Lung (tissue), 12 donors: Measurements from ENCODE around the gene FEM1B. TPM values are rescaled to one million over a fixed set of nuclear protein-coding genes. Genes with fewer than 3 reads are reported as not detected.
"Not testable (repeated sequence)": the region's sequence is repeated elsewhere in the genome, so short reads cannot be mapped to it uniquely, and the experiment has no call there.

Experiments
- ATAC-seq: fragments of 200-7000 bp; cut with Tn5 transposase; one replicate; pipeline ENCODE4 v1.9.1; 2020; ENCODE audit warnings: moderate number of reproducible peaks; ENCODE audit not compliant: insufficient read depth, low FRiP score
- DNase-seq, 3 donors: peaks; one replicate each; pipeline ENCODE4 v3.0.0-alpha.2; 2013 to 2017
- H3K27ac ChIP-seq, 2 donors: one replicate each; pipeline ENCODE4 v1.5.1; 2013; ENCODE audit warnings: mild to moderate bottlenecking in 2 of 2, moderate library complexity in 2 of 2, control low read depth in 1 of 2, inconsistent platforms in 1 of 2, low read depth in 1 of 2, low read length in 1 of 2
- H3K27me3 ChIP-seq, 3 donors: one replicate each; pipeline ENCODE4 v1.5.1; 2013; ENCODE audit warnings: low read length in 2 of 3; ENCODE audit not compliant: control insufficient read depth in 3 of 3, insufficient read depth in 3 of 3
- H3K36me3 ChIP-seq, 4 donors: one replicate each; pipeline ENCODE4 v1.5.1; 2013; ENCODE audit warnings: low read length in 4 of 4, mild to moderate bottlenecking in 1 of 4, moderate library complexity in 1 of 4; ENCODE audit not compliant: control insufficient read depth in 4 of 4, insufficient read depth in 4 of 4
- H3K4me1 ChIP-seq, 5 donors: one replicate each; pipeline ENCODE4 v1.5.1; 2013; ENCODE audit warnings: low read length in 5 of 5, mild to moderate bottlenecking in 2 of 5, moderate library complexity in 1 of 5; ENCODE audit not compliant: control insufficient read depth in 5 of 5, insufficient read depth in 5 of 5
- H3K4me3 ChIP-seq: one replicate; pipeline ENCODE4 v1.5.1; 2013; ENCODE audit warnings: mild to moderate bottlenecking, control low read depth, moderate library complexity
- H3K9ac ChIP-seq, 2 donors: one replicate each; pipeline ENCODE4 v1.5.1; 2013; ENCODE audit warnings: low read length in 2 of 2, control low read depth in 1 of 2; ENCODE audit not compliant: insufficient read depth in 1 of 2
- H3K9me3 ChIP-seq, 4 donors: one replicate each; pipeline ENCODE4 v1.5.1; 2013; ENCODE audit warnings: low read length in 3 of 4, mild to moderate bottlenecking in 1 of 4, moderate library complexity in 1 of 4; ENCODE audit not compliant: control insufficient read depth in 4 of 4, insufficient read depth in 3 of 4
- WGBS, 2 donors: extraction: QIAGEN DNeasy Blood & Tissue Kit; methylation state at CpG; one replicate each; pipeline ENCODE4 v1.1.7; 2013; 5-methylcytosine and 5-hydroxymethylcytosine counted together
- polyA plus RNA-seq, 2 donors: library from polyadenylated mRNA; stranded (reverse); fragments of 200-250 nt; gene quantifications; one replicate each; pipeline ENCODE4 v1.2.1, GENCODE V29; 2013
- total RNA-seq, 2 donors: library from RNA; depleted of rRNA in 1 of 2; stranded (reverse); fragments of >200 nt in 1 of 2; gene quantifications; one replicate each; pipeline ENCODE4 v1.2.1, GENCODE V29; 2014 to 2021
- TF ChIP-seq, protein P1 (sequence below): IDR thresholded peaks from 2 replicates; pipeline ENCODE4 v1.5.1; 2012; ENCODE audit warnings: mild to moderate bottlenecking; ENCODE audit errors: control extremely low read depth, extremely low read depth
- donor health status: control.
- donor health status: control.
- donor health status: Bipolar disorder and iron deficiency.
- donor health status: healthy.
- donor health status: DM: yes; HTN: yes; CAD: no.

FEM1B gene
- total and polyA plus RNA-seq, 4 donors: 8.1 to 57.7 (median 30.5) TPM

DNA sequence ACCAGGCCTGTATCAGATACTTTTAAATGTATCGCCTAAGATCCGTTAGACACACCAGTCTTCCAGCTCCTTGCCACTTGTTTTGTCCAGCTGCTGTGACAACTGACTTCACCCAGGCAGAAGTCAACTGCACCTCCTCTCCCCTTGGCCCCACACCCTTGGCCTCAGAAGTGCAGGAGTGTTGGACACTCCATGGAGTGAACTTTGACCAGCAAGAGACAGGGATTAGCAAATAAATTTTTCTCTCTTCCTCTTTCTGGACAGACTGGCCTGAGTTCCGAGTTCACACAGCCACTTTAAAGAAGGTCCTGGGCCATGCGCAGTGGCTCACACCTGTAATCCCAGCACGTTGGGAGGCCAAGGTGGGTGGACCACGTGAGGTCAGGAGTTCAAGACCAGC lies 45.1 kb upstream of the FEM1B start:
- WGBS, 2 donors: 80 to 81% methylated on average over 6 of the region's 6 CpGs
- Histone ChIP-seq H3K9me3 (no peaks in the 10 kb centered on the region), H3K4me3 (no peak overlapping the region), H3K9ac (no peak overlapping the region), H3K27ac (no peak overlapping the region), H3K36me3 (no peaks in the 10 kb centered on the region), H3K27me3 (no peaks in the 10 kb centered on the region), H3K4me1 (peaks cover 3 to 39% (median 6%) of the 10 kb centered on the region in 5 donors)
- DNase-seq (no peak), ATAC-seq (no peak)
- TF ChIP-seq, protein P1, sequence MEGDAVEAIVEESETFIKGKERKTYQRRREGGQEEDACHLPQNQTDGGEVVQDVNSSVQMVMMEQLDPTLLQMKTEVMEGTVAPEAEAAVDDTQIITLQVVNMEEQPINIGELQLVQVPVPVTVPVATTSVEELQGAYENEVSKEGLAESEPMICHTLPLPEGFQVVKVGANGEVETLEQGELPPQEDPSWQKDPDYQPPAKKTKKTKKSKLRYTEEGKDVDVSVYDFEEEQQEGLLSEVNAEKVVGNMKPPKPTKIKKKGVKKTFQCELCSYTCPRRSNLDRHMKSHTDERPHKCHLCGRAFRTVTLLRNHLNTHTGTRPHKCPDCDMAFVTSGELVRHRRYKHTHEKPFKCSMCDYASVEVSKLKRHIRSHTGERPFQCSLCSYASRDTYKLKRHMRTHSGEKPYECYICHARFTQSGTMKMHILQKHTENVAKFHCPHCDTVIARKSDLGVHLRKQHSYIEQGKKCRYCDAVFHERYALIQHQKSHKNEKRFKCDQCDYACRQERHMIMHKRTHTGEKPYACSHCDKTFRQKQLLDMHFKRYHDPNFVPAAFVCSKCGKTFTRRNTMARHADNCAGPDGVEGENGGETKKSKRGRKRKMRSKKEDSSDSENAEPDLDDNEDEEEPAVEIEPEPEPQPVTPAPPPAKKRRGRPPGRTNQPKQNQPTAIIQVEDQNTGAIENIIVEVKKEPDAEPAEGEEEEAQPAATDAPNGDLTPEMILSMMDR: no peak

DNA sequence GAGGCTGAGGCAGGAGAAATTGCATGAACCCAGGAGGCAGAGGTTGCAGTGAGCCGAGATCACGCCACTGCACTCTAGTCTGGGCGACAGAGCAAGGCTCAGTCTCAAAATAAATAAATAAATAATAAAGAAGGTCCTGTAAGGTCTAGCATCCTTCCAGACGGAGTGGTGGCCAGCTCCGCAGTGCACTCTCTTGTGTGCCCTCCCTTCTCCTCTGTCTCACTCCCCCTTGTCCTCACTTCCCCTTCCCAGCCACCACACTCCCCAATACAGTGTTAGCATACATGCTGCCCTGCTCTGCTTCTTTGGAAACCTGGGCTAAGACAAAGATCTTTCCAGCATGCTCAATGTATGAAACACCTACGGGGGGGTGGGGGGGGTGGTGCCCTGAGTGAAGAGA lies 44.6 kb upstream of the FEM1B start:
- H3K4me3 ChIP-seq: no peak overlapping the region
- H3K36me3 ChIP-seq: no peaks in the 10 kb centered on the region
- H3K4me1 ChIP-seq: peaks cover 3 to 35% (median 5%) of the 10 kb centered on the region in 5 donors
- DNase-seq (no peak), ATAC-seq (no peak)
- H3K27ac ChIP-seq: no peak overlapping the region
- no peaks in the 10 kb centered on the region for H3K9me3 ChIP-seq
- TF ChIP-seq, protein P1: no peak
- H3K9ac ChIP-seq: no peak overlapping the region
- H3K27me3 ChIP-seq: no peaks in the 10 kb centered on the region
- 63 to 75% methylated on average over 6 of the region's 6 CpGs for WGBS, 2 donors

DNA sequence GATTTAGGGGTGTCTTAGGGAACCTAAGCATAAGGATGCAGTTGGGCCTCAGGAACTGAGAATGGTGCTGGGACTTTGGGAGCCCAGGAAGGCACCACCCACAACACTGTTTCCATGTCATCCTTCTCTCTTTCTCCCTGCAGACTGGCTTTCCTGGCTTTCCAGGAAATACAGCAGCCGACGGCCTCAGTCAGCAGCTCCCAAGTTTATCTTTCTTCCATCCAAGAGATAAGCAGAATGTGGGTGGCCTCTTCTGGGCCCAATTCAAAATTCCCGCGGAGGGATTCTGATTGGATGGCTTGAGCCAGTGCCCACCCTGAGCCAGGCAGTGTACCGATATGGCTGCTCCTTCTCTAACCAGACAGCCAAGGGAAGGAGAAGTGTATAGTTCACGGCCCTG lies 43.5 kb upstream of the FEM1B start:
- Histone ChIP-seq H3K9ac (no peak overlapping the region), H3K4me3 (no peak overlapping the region), H3K36me3 (no peaks in the 10 kb centered on the region), H3K27me3 (no peaks in the 10 kb centered on the region), H3K4me1 (peaks cover 0 to 26% (median 0%) of the 10 kb centered on the region in 5 donors), H3K27ac (no peak overlapping the region), H3K9me3 (no peaks in the 10 kb centered on the region)
- TF ChIP-seq, protein P1: no peak
- WGBS, 2 donors: 59 to 81% methylated on average over 6 of the region's 6 CpGs
- ATAC-seq (no peak), DNase-seq (peak; percentile 82 to 89 (median 88))

DNA sequence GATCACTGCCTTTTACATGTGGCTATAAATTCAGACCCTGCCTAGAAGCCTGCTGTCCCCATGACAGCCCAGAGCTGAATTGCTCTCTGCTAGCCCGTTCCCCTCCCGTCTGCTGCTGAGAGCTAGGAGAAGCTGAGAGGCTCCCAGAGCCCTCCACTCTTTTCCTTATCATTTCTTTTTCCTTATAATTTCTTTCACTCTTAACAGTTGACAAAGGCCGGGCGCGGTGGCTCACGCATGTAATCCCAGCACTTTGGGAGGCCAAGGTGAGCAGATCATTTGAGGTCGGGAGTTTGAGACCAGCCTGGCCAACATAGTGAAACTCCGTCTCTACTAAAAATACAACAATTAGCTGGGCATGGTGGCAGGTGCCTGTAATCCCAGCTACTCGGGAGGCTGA lies 43.0 kb upstream of the FEM1B start:
- not testable (repeated sequence) for H3K27me3 ChIP-seq, H3K36me3 ChIP-seq, H3K27ac ChIP-seq, H3K9me3 ChIP-seq, DNase-seq, H3K4me3 ChIP-seq, H3K9ac ChIP-seq, ATAC-seq
- 89 to 94% methylated on average over 9 of the region's 9 CpGs for WGBS, 2 donors
- H3K4me1 ChIP-seq: peaks cover 0 to 26% (median 0%) of the 10 kb centered on the region in 5 donors
